ACC112 (cell line): ENCODE measurements around the gene PRKG1.
"Not testable (repeated sequence)": the region's sequence is repeated elsewhere in the genome, so short reads cannot be mapped to it uniquely, and the experiment has no call there.

Source experiments
- H2AFZ ChIP-seq: fragments of 200-600 bp; sonication (generic); one replicate; pipeline ENCODE4 v1.6.0; 2017; ENCODE audit warnings: antibody characterized with exemption, low read length; ENCODE audit not compliant: unreplicated experiment
- H3K27ac ChIP-seq: fragments of 200-600 bp; sonication (generic); 2 replicates; pipeline ENCODE4 v1.5.1; 2014; ENCODE audit warnings: low read depth, mild to moderate bottlenecking, antibody characterized with exemption, low read length, moderate library complexity
- H3K27me3 ChIP-seq: fragments of 200-600 bp; sonication (generic); 2 replicates; pipeline ENCODE4 v1.6.1; 2014; ENCODE audit warnings: mild to moderate bottlenecking, antibody characterized with exemption, low read length, moderate library complexity, mixed read lengths; ENCODE audit not compliant: insufficient read depth
- H3K36me3 ChIP-seq: fragments of 200-600 bp; sonication (generic); 2 replicates; pipeline ENCODE4 v1.6.1; 2016; ENCODE audit warnings: mild to moderate bottlenecking, antibody characterized with exemption, low read length, moderate library complexity, mixed read lengths; ENCODE audit not compliant: insufficient read depth
- H3K4me1 ChIP-seq: fragments of 200-600 bp; sonication (generic); one replicate; pipeline ENCODE4 v1.6.1; 2016; ENCODE audit warnings: low read length, mixed read lengths; ENCODE audit not compliant: insufficient read depth, unreplicated experiment, control insufficient read depth
- H3K4me3 ChIP-seq: fragments of 200-600 bp; sonication (generic); 2 replicates; pipeline ENCODE4 v1.5.1; 2014; ENCODE audit warnings: mild to moderate bottlenecking, low read depth, low read length
- H3K79me2 ChIP-seq: fragments of 200-600 bp; sonication (generic); one replicate; pipeline ENCODE4 v1.6.0; 2016; ENCODE audit warnings: low read length; ENCODE audit not compliant: control insufficient read depth, unreplicated experiment, insufficient read depth

PRKG1 gene

DNA sequence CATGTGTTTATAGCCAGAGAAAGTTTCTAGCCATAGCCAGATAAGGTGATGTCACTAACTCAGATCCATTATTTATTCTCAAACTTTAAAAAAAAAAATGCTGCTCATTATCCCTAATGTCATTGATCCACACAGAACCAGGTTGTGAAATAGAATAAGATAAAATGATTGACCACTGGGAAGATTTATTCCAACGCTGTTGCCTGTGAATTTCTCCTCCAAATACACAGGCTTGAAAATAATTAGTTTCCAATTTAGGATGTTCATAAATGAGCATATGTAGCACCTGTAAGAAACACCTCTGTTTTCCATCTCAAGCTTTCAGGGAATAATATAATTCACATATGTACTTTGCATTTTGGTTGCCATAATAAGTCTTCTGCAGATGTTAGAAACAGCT, 956.7 kb downstream of the PRKG1 start:
- no peaks in the 10 kb centered on the region for H3K27me3 ChIP-seq
- H3K79me2 ChIP-seq = no peaks in the 10 kb centered on the region
- no peak overlapping the region for H2AFZ ChIP-seq
- H3K4me3 ChIP-seq = no peak overlapping the region
- peaks cover 15% of the 10 kb centered on the region for H3K4me1 ChIP-seq
- no peaks in the 10 kb centered on the region for H3K36me3 ChIP-seq
- H3K27ac ChIP-seq = no peak overlapping the region

GRCh38 chr10:52031771-52032170, 957.5 kb downstream of the PRKG1 start:
- no peaks in the 10 kb centered on the region for H3K79me2 ChIP-seq
- no peak overlapping the region for H3K4me3 ChIP-seq
- no peaks in the 10 kb centered on the region for H3K36me3 ChIP-seq
- no peak overlapping the region for H2AFZ ChIP-seq
- no peaks in the 10 kb centered on the region for H3K27me3 ChIP-seq
- H3K27ac ChIP-seq = no peak overlapping the region
- peaks cover 15% of the 10 kb centered on the region for H3K4me1 ChIP-seq

DNA sequence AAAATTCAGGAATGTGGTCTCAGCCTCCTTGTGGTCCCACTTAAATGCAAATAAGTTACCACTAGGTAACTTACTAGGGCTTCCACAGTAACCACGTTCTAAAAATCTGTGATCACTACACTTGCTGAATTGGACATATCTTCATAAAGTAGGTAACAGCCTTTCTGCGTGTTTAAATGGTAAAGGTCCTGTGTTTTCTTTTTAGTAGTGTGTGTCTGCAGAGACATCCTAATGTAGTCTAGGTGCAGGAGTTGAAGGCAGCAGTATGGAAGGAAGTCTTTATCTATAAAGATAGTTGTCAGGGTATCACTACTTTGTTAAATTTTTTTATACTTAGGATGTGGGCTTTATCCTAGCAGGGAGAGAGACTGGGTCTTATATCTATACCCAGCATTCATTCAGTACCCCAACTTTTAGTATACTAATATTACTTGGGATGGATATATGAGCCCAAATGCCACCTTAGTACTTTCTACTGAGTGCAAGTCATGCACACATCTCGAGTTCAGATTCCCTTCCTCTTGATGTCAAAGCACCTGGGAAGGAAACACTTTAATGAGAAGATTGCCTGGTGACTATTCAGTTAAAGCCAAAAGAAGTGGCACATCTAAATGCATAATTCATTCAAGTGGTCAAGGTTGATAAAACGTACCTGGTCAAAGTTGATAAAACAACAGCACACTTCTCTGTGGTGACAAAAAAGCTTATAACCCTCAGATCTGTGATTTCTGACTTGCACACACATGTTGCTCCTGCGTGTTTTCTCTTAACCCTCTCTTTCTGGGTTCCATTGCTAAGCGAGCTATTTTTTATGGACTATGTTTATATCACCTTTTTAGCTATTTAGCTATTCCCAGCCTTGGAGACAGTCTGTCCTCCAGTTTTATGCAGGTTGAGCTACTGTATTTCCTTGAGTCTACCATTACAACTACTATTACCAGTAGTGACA, 958.7 kb downstream of the PRKG1 start:
- Histone ChIP-seq H3K4me3 (no peak overlapping the region), H3K36me3 (no peaks in the 10 kb centered on the region), H3K27ac (no peak overlapping the region), H3K27me3 (no peaks in the 10 kb centered on the region), H3K79me2 (no peaks in the 10 kb centered on the region), H3K4me1 (peaks cover 15% of the 10 kb centered on the region), H2AFZ (no peak overlapping the region)

- H3K4me3 ChIP-seq, H3K27ac ChIP-seq, H3K36me3 ChIP-seq, H2AFZ ChIP-seq, H3K4me1 ChIP-seq, H3K79me2 ChIP-seq, H3K27me3 ChIP-seq: not testable (repeated sequence)
These were observed 964.9 kb downstream of the PRKG1 start for GRCh38 chr10:52039002-52039793.

GRCh38 chr10:52040486-52040885, 966.2 kb downstream of the PRKG1 start:
- Histone ChIP-seq H3K4me1 (no peaks in the 10 kb centered on the region), H3K36me3 (no peaks in the 10 kb centered on the region), H2AFZ (no peak overlapping the region), H3K27ac (no peak overlapping the region), H3K4me3 (no peak overlapping the region), H3K27me3 (no peaks in the 10 kb centered on the region), H3K79me2 (no peaks in the 10 kb centered on the region)

DNA sequence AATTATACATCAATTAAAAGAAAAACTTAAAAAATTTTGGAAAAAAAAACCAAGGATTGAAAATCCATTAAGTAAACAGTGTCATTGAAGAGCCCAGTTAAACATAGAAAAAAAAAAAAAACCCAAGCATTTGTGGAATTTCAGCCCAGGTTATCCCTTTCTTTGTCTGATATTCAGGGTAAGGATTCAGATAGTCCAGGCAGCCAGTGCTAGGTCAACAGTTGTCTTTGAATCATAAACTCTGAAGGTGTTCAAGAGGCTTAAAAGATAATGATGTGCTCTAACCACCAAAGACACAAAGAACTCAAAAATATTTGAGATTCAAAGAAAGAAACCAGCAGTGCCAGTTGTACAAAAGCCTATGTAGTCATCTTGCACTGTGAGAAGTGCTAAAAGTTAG, 969.5 kb downstream of the PRKG1 start:
- Histone ChIP-seq H3K27me3 (no peaks in the 10 kb centered on the region), H3K36me3 (no peaks in the 10 kb centered on the region), H3K4me1 (no peaks in the 10 kb centered on the region), H2AFZ (no peak overlapping the region), H3K4me3 (no peak overlapping the region), H3K27ac (no peak overlapping the region), H3K79me2 (no peaks in the 10 kb centered on the region)

DNA sequence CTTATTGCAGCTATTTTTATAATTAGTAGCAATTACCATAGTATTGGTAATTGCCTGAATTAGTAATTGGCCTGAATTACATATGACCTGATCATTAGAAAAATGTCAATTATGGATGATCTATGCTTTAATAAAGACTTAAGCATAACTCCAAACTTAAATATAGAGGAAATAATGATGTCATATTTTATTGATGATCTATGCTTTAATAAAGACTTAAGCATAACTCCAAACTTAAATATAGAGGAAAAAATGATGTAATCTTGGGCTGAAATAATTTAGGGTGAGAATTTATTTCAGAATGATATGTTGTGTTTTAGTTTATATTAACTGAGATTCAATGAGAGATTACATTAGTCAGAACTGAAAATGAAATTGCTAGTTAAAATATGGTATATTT, 973.8 kb downstream of the PRKG1 start:
- no peak overlapping the region for H3K27ac ChIP-seq
- no peaks in the 10 kb centered on the region for H3K4me1 ChIP-seq
- H2AFZ ChIP-seq = no peak overlapping the region
- H3K27me3 ChIP-seq = no peaks in the 10 kb centered on the region
- H3K36me3 ChIP-seq = no peaks in the 10 kb centered on the region
- H3K79me2 ChIP-seq = no peaks in the 10 kb centered on the region
- no peak overlapping the region for H3K4me3 ChIP-seq

DNA sequence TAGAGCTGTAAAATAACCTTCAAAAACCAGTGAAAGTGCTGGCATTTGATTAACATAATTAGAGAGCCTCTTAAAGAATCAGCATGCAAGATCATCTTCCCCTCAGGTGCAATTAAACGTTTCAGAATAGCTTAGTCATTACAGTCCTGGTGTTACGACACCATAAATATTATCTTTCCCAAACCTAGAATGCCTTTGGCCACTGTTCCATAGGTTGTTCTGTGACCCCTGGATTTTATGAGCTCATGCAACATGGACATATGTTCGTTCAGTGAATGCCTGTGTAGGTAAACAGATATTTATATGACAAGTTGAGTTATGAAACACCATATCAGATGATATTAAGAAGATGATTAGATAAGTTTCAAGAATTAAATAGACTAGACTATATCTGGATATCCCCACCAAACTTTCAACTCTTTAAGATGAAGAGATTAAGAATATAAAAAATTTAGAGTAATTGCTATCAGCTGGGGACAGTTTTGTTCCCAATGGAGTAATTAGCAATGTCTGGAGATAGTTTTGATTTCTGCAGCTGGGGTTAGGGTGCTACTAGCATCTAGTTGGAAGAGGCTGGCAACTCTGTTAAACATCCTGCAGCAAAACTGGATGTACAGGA, 976.3 kb downstream of the PRKG1 start:
- Histone ChIP-seq H2AFZ (no peak overlapping the region), H3K4me1 (no peaks in the 10 kb centered on the region)

GRCh38 chr10:52053497-52053896, 979.2 kb downstream of the PRKG1 start:
- Histone ChIP-seq H3K4me3 (no peak overlapping the region), H2AFZ (no peak overlapping the region), H3K4me1 (no peaks in the 10 kb centered on the region), H3K79me2 (no peaks in the 10 kb centered on the region), H3K27ac (no peak overlapping the region), H3K27me3 (no peaks in the 10 kb centered on the region), H3K36me3 (no peaks in the 10 kb centered on the region)

More for the DNA sequence above, 976.3 kb downstream of the PRKG1 start:
- H3K36me3 ChIP-seq = no peaks in the 10 kb centered on the region
- H3K79me2 ChIP-seq = no peaks in the 10 kb centered on the region
- H3K27me3 ChIP-seq = no peaks in the 10 kb centered on the region
- no peak overlapping the region for H3K4me3 ChIP-seq
- H3K27ac ChIP-seq = no peak overlapping the region

GRCh38 chr10:52056291-52056690, 982.0 kb downstream of the PRKG1 start:
- no peak overlapping the region for H3K27ac ChIP-seq
- no peaks in the 10 kb centered on the region for H3K27me3 ChIP-seq
- H3K79me2 ChIP-seq = no peaks in the 10 kb centered on the region
- H3K36me3 ChIP-seq = no peaks in the 10 kb centered on the region
- H2AFZ ChIP-seq = no peak overlapping the region
- H3K4me3 ChIP-seq = no peak overlapping the region
- H3K4me1 ChIP-seq = peaks cover 4% of the 10 kb centered on the region
